ENCODE measurements around the gene MEDAG.

MEDAG gene

DNA sequence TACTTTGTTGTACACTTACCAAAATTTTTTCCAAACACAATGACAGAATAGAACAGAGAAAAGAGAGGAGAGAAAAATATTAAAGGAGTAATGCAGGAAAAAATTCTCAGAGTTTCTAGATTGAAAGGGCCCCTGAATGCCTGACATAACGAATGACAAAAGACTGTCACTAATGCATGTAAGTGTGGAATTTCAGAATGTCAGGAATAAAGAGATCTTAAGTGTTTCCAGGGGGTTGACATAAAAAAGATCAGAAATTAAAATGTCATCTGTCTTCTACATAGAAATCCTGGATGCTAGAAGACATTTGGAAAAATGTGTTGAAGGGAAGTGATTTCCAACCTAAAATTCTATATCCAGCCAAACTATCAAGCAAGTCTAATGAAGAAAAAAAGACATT lies 53.6 kb downstream of the MEDAG start:
- DNase-seq = no peak

DNA sequence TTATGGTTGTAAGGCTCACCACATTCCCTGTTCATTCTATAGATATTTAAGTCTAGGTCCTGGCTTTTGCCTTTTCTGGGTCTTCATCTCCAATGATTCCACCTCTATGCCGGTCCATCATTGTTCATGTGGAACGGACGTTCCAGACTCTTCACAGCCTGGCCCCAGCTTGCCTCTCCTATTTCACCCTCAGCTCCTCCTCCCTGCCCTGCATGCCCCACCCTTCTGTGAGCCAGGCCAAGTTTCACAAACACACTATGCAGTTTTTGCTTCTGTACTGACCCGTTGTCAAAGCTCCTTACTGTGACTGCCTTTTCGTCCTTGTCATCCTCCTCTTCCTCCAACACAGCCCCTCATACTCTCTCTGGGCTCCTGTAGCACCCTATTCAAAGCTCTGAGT lies 57.7 kb downstream of the MEDAG start:
- no peak for DNase-seq

- DNase-seq = no peak
These were observed 59.3 kb downstream of the MEDAG start for GRCh38 chr13:30965380-30965779.

- DNase-seq = no peak
These were observed 60.0 kb downstream of the MEDAG start for GRCh38 chr13:30966101-30966500.

DNA sequence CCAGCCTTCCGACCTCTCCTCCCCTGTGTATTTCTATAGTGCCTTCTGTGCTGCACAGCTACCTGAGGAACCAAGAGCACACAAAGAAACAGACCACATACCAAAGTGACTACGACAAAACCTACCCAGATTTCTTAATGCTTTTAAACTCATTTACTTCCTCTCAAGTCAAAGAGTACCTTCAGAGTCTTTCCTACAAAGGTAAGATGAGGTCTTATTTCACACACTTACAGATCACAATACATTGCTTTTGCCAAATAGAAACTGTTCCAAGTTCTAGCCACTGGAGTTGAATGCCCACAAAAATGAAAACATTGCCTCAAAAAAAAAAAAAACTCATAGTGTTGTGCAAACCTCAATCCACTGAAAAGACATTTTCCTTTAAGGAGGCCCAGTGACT lies 62.8 kb downstream of the MEDAG start:
- no peak for DNase-seq

DNA sequence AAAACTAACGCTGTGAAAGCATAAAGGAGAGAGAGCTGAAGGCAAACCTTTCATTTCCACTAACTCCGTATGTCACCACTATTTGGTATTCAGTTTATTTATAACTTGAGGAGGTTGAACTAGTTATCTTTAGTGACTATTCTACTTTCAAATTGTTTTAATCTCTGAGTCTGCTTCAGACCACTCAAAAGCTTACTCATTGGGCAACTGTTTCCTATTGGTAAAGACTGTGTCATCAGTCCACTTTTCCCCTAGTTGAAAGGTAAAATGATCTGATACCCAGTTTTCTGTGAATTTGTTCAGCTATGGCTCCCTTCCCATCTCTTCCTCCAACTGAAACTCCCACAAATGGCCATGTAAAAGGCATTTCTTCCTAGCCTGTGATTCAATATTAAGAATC lies 65.5 kb downstream of the MEDAG start:
- no peak for DNase-seq

- no peak for DNase-seq
These were observed 66.9 kb downstream of the MEDAG start for GRCh38 chr13:30972888-30973377.

DNA sequence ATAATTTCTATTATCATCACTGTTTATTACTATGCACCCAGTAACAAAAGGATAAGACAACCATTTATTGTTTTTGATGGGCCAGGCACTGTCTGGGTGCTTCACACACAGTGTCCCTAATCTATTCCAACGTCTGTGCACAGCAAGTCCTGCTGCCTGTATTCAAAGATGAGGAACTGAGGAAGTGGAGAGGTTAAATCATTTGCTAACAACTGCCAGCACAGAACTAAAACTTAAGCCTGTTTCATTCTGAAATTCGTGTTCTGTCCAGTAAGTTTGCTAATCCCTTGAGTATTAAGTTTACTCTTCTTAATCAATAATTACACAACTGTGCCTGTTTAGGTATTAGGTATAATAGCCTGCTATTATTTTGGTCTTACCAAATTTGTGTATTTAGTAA lies 68.3 kb downstream of the MEDAG start:
- DNase-seq = no peak
